ENCODE results near the gene RIC8B.

Gene RIC8B

DNA sequence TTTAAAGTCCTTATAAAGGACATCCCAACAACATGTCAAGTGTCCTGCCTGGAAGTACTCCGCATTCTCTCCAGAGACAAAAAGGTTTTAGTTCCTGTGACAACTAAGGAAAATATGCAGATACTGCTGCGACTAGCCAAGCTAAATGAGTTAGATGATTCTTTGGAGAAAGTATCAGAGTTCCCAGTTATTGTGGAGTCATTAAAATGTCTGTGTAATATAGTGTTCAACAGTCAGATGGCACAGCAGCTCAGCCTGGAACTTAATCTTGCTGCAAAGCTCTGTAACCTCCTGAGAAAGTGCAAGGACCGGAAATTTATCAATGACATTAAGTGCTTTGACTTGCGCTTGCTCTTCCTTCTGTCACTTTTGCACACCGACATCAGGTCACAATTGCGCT is 40.2 kb downstream of the RIC8B start:
- DNase-seq = no peak

DNA sequence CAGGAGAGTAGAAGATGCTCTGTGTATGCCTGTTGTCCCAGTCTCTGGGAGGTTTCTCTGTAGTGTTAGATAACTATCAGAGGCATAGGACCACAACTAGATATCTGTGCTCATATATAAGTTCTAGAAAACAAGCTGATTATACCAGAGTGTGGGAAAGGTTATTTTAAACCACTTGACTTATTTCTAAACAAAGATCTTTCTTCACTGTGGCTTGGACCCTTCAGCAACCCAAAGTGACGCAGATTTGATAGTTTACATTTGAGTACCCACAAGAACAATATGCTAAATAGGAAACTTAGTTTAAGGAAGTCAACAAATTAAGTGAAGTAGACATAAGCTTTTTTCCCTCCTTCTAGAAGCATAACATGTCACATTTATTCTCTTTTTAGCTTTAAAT is 41.3 kb downstream of the RIC8B start:
- DNase-seq = no peak

DNA sequence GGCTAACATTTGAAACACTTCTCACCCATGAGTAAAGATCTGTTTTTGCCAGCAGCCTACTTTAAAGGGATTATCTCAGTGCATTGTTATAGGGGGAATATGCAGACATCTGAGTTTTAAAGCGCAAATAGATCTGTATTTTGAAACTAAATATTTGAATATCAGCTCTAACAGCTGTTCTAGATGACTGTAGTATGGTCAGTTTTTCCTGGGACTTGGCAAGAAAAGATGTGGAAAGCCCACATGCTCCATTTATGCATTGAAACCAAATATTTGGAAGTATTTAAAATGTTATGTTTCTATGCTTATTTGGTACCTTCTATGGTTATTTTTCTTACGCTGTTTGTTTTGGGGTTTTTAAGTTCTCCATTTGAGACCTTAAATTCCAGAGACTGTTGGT is 41.7 kb downstream of the RIC8B start:
- no peak for DNase-seq

DNA sequence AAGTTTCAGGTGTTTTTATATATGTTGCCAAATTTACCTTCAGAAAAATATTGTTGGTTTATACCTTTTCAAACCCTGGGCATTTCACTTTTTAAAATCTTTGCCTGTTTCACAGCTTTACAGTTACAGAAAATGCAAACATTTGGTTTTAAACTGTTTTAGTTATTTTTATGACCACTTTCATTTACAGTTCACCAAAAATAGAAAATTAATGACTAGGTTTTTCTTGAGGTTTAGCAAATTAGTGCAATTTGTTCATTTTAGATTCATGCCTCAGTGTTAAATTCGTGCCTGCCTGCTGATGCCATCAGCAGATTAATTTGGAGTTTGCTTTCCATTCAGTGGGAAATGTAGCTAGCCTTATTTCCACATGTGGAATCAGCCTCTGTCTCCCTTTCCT is 45.5 kb downstream of the RIC8B start:
- no peak for DNase-seq

DNA sequence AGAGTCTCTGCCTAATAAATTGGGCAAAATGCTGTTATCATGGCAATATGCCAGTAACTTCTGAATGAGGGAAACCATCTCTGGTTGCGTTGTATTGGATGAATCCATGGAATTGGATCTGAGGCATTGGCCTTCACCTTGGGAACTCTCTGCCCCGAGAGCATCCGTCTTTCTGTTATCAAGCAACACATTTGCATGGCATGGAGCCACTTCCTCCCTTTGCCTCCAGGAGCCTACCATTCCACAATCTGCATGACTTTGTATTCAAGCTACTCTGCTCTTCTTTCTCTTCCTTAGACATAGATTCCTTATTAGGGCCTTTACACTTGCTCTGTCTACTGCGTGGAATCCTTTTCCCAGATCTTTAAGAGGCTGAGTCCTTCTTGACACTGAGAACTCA is 57.2 kb downstream of the RIC8B start:
- no peak for DNase-seq

DNA sequence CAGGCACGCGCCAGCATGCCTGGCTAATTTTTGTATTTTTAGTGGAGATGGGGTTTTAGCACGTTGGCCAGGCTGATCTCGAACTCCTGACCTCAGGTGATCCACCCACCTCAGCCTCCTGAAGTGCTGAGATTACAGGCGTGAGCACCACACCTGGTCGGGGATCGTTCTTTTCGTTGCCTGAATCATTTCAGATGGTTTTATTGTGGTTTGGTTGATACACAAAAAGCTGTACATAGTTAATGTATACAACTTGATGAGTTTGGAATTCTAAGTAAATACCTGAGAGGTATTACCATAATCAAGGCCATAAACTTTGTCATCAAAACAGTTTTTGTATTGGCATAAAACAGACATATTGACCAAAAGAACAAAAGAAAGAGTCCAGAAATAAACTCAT is 63.3 kb downstream of the RIC8B start:
- no peak for DNase-seq

DNA sequence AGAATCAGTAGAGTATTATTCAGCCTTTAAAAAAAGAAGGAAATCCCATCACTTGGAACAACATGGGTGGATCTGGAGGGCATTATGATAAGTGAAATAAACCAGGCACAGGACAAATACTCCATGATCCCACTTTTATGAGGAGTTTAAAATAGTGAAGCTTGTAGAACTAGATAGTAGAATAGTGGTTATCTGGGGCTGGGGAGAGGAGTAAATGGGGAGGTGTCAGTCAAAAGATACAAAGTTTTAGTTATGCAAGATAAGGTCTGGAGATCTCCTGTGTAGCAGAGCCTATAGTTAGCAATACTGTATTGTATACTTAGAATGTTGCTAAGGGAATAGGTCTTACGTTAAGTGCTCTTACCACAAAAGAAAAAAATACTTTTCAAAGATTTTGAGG is 64.9 kb downstream of the RIC8B start:
- DNase-seq = no peak

DNA sequence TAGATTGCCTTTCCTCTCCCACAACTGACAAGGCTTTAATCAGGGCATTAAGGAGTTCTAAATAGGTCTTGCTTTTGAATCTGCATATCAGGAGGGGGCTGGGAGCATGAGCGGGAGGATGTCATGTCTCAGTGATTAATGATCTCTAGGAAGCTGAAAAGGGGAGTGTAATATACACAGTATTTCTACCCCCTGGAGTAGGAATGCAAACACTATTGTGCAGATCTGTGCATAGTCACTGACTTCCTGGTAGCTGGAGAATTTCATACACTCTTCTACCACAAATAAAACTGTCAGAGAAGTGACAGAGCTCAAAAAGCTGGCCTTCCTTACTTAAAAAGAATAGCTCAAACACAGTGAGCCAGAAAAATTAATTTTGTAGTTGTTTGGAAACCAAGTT is 65.8 kb downstream of the RIC8B start:
- DNase-seq = no peak

DNA sequence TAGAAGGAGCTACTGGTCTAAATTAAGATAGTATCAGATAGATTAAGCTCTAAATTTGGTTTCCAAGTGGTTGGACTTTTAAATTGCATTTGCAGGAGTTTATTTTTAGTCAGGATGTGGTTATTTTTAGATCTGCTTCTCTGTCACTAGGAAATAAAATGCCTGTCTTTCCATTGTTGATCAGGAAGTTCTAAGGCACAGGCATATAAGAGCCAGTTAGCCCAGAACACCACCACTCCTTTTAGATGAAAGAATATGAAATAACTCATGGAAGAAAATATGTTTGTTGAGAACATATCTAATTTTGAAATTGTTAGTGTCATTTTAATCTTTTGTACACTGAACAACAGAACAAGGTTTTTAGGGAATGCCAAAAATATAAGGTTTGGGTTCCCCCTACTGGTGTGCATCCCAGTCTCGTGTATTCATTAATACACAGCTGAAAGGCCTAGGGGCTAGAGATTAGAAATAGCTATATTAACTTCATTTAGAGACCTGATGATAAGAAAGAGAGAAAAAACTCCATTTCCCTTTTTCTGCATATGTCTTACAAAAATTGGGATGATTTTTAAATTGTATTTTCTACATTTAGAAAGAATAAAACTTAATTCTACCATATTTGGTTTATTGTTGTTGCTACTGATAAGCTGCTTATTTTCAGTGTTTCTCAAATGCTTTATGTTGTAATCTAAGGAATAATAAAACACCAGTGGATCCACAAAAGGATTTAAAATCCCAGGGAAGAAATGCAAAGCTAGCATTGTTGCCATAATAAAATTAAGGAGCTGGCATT is 67.2 kb downstream of the RIC8B start:
- peak; percentile 27 for DNase-seq

DNA sequence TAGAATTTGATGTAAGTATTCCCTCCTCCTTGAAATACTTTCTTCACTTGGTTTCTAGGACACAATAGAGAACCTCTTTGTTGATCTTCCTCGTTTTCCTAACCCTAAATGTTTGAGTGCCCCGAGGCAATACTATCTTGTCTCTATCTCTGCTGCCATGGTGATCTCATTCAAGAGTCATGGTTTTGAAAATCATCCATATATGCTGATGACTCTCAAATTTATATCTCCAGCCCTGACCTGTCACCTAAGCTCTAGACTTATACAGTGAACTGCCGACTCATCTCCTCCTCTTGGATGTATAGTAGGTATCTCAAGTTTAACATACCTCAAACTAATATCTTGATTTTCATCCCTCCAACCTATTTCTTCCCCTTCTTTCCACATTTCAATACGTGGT is 71.4 kb downstream of the RIC8B start:
- DNase-seq = no peak

DNA sequence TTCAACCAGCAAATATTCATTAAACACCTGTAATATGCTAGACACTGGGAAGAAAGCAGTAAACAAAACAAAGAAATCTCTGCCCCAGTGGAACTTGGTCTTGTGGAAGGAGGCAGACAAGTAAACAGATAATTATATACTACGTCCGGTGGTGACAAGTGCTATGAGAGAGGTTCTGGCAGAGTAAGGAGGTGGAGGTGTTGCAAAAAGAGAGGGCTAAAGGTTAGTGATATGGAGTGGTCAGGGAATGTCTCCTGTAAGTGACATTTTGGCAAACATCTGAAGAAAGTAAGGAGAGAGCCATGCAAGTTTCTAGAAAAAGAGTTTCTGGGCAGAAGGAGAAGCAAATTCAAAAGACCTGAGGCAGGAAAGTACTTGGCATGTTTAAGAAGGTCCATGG is 73.4 kb downstream of the RIC8B start:
- no peak for DNase-seq

DNA sequence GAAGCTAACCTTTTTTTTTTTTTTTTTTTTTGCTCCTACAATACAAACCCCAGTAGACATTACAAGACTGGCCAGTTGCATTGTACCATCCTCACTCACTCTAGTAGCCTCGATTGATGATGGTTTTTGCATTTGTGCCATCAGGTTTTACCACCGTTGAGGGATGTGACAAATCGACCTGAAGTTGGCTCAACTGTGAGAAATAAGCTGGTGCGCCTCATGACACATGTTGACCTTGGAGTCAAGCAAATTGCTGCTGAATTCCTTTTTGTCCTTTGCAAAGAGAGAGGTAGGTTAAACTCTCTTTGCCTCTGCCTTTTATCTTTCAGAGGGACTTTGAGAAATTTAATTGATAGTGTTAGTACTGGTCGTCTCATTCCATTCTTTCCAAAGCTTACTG is 76.8 kb downstream of the RIC8B start:
- no peak for DNase-seq

DNA sequence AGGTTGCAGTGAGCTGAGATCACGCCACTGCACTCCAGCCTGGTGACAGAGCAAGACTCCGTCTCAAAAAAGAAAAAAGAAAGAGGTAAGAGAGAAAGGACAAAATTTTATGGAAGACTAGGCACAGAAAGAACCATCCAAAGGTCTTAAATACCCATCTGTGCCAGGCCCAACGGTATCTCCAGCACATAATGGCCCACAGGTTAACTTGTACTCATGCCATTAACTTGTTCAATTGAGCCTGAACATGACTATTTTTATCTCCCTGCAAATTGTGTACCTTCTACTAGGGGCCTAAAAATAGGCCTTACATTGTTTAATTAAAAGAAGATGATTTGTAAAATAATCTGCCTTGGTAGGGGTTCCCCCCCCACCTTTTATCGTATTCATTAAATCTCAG is 80.2 kb downstream of the RIC8B start:
- no peak for DNase-seq

DNA sequence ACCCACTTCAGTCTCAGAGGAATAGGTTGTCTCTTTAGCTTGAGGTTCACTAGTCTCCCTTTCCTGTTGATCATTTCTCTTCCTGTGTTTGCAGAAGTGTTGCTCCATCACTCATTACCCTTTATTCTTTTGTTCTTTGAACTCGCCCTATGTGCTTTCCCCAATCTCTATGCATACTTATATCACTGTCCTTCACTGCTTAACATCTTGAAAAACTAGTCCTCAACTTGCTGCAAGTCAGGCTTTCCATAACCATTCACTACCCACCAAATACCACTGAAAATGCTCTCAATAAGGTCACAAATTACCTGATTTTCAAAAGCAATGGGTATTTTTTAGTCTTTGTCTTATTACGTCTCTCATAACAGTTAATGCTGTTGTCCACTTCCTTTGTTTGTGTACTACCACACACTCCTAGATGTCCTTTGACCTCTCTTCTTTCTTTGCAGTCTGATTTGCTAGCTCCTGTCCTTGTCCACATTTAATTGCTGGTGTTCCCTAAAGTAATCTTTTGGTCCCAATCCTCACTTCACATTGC is 80.8 kb downstream of the RIC8B start:
- DNase-seq = no peak

DNA sequence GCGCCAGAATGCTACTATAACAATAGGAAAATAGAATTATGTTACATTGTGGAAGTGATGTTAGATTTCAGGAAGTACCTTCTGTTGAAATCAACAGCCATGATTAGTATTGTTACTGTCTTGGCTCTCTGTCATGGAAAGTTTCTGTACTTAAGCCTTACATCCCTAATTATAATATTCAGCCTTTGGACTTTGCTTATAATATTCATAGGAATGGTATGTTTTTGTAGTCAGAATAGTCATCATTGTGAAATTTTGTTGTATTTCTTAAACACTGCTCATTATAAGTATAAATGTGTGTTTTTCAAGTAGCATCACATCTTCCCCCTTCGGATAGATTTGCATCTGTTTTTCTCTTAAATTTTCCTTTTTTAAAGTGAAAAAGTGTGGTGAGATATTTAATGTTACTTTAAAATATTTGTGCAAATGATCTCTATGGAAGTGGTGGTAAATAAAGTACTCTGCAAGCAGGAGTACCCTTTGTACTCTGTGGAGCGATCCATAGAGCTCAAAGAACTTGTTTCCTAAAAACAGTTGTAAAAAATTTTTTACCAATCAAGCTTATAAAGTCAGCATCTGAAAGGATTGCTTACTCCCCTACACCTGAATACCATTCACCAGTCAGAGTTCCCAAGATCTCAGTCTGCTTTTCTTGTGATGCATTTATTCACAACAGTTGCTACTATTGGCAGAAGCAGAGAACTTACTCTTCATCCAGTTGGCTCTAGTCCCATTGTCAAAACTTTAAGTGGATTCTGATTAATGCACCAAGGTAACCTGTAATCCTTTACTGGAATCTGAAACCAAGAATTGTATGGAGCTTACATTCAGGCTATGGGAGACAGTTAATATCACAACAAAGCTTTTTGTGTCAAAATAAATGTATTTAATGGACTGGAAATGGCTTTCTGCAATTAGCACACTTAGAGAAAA is 87.8 kb downstream of the RIC8B start:
- DNase-seq = no peak

DNA sequence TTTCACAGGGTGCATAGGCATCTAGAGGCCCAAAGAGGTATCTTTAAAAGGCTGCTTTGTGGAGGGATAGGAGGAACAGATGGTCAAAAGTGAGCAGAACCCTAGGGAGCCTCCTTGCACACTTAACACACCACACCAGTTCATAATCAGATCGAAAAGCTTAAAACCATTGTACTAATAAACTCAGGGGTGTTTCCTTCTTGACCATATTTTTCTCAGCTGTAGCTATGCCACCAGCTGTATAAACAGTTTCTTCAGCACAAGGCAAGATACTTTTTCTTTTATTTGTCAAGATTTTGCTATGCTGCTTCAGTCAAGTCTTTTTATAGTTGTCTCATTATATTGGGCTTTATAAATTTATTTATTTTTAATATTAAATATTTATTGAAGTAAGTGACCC is 88.7 kb downstream of the RIC8B start:
- DNase-seq = no peak

DNA sequence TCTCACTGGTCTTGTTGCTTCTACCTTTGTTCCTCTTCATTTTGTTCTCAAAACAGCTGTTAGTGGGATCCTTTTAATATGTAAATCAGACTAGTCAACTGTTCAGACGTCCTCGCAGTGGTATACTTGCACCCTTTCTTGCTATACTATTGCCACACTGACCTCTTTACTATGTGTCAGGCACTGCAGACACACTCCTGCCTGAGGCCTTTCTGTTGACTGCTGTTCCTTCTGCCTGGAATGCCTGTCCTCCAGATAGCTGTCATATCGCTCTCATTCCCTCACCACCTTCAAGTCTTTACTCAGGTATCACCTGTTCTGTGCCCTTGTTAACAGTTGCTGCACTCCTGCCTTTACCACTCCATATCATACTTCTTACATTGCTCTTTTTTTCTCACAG is 91.2 kb downstream of the RIC8B start:
- no peak for DNase-seq

DNA sequence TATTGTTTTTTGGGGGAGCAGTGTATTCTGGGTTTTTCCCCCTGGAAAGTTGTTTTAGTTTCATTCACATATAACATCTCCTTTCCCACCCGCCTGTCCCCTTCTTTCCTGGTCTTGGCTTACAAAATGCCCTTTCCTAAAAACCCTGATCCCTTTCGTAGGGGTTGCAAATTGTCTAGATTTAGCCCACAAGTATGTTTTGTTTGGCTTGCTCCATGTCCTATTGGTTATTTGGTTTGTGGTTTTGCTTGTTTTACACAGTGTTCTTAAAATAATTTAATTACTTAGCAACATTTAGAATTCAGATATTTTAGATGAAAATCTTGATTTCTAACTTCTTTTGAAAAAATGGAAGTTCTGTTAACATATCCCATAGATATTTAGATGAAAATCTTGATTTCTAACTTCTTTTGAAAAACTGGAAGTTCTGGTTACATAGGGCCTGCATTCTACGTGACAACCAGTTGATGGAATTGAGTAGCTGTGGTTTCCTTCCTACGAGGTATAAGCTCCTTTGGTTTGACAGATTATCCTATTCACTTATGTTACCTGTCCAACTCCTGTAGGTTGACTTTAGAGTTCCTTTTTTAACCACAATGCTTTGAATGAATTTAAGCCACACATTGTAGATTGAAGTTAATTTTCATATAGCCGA is 92.1 kb downstream of the RIC8B start:
- DNase-seq = no peak

DNA sequence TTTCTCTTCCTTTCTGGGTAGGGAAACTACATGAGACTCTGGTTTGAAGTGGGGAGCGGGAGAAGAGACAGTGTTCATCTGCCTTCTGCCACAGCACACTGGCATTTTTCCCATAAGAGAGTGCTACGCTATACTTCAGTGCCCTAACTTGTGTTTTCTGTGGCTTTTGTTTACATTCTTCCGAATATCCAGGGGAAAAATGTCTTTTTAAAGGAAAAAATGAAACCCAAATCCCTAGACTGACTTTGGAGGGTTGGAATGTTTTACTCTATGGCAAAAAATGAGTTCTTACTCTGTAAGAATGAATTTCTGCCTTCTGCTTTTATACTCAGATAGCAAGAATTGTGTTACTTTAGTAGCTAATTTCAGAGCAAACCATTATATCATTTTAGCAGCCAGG is 93.2 kb downstream of the RIC8B start:
- no peak for DNase-seq

DNA sequence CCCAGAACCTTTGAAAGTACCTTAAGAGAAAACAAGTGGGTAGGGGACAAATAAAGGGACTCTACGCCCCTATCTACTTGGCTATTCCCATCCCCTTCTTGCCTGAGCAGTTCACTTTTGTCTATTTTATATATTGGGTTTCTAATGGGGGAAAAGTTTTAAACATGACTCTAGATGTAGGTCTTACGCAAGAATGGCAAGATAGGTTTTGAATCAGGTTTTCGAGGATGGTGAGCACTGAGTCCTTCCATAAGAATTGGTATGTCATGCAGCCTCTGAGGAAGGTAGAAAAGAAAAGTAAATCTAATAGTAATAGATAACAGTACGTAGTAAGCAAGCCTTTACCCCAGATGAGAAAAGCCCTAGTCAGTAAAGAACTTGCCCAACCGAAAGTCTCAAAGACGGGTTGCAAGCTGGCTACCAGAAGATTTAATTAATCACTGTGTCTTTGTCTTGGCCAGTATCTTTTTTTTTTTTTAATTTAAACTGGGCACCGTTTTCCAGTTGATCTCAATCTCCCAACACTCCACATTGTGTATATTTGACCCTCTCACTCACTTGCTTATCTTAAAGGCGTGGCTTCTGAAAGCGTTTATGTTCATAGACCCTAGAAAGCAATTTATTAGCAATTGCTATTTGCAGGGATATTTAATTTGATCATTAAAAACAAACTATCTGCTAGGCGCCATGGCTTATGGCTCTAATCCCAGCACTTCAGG is 94.7 kb downstream of the RIC8B start:
- DNase-seq = no peak

DNA sequence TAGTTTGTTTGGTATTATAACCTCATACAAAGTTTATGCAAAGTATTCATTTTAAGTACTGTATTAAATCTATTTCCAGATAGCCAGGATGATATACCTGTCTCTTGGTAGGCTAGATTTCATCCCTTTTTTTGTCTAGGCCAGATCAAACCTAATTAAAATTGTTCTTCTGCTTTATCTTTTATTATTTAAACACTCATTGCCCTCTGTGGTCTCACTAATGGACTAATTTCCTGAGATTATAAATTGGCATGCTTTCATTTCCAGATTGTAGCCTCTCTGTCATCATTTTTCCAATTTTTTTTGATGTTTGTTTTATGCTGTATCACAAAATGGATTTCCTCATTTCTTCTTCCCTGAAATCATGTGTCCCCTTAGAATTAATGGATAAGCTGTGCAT is 95.6 kb downstream of the RIC8B start:
- no peak for DNase-seq

DNA sequence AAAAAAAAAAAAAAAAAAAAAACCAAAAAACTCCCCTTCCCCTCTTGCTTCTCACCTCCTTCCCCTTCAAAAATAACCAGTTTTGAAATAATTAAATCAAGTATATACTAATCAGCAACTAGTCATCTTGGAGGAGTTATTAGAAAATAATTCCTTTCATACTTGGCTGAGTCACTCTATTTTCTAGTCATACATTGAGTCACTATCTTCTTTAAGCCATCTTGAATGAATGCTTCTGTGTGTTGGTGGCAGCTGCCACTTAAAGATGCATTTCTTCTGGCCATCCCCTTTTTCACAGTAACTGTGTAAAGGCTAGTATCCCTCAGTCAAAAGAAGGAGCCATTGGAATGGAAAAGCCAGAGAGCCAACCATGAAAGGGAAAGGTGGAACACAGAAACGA is 97.0 kb downstream of the RIC8B start:
- DNase-seq = no peak

DNA sequence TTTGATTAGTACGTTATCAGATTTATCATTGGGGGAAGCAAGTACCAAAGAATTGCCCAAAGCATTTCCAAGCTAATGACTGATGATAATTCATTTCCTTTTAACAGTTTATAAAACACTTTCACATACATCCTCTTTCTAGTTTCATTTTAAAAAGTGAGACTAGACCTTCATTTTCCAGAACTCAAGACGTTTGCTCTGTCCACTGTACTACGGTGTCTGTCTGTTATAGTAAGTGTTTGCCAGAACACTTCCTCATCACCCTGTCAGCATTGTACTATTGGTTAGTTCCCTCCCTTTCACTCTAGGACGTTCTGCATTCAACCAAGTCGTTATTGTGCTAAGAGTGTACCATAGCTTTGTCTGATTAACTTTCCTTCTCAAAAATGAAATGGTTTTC is 99.5 kb downstream of the RIC8B start:
- DNase-seq = no peak
